Common myeloid progenitor, CD34-positive (primary cell): Measurements from ENCODE around the gene STX8.
"Not testable (repeated sequence)": the region's sequence is repeated elsewhere in the genome, so short reads cannot be mapped to it uniquely, and the experiment has no call there.

ENCODE experiments used
- CTCF ChIA-PET: fragments of 350-600 bp; sonication (Branson Sonifier 250); formaldehyde crosslinking; loops from one replicate; lab custom pipeline; 2021; ENCODE audit warnings: antibody characterized with exemption; lab: Charles Lee
- POLR2A ChIA-PET: fragments of 350-600 bp; sonication (Branson Sonifier 250); formaldehyde crosslinking; loops from one replicate; lab custom pipeline; 2021; ENCODE audit warnings: antibody characterized with exemption; lab: Charles Lee
- DNase-seq, 3 donors: peaks; one replicate each; pipeline versions ENCODE4 v3.0.0 to v3.0.0-alpha.2; 2013
- H3K27ac ChIP-seq, 2 experiments: 1 replicate in 1 of 2; 2 replicates in 1 of 2; pipeline ENCODE4 v1.7.0; 2013; ENCODE audit warnings: inconsistent platforms in 2 of 2, low read length in 2 of 2, mild to moderate bottlenecking in 2 of 2, low read depth in 1 of 2, moderate library complexity in 1 of 2; ENCODE audit not compliant: severe bottlenecking in 2 of 2, insufficient read depth in 1 of 2, poor library complexity in 1 of 2
- H3K27me3 ChIP-seq, 5 experiments: replicated peaks in 2 of 5; 1 replicate in 3 of 5; 2 replicates in 2 of 5; pipeline versions ENCODE4 v1.6.1 to v1.7.0; 2013; ENCODE audit warnings: low read length in 4 of 5, mild to moderate bottlenecking in 2 of 5, moderate library complexity in 2 of 5, inconsistent platforms in 1 of 5; ENCODE audit not compliant: insufficient read depth in 5 of 5, control insufficient read depth in 4 of 5
- H3K36me3 ChIP-seq, 4 experiments: 1 replicate in 2 of 4; 2 replicates in 2 of 4; pipeline versions ENCODE4 v1.6.1 to v1.7.0; 2013; ENCODE audit warnings: low read length in 3 of 4, control low read depth in 1 of 4, mild to moderate bottlenecking in 1 of 4; ENCODE audit not compliant: control insufficient read depth in 4 of 4, insufficient read depth in 4 of 4
- H3K4me1 ChIP-seq, 4 experiments: 1 replicate in 3 of 4; 2 replicates in 1 of 4; pipeline versions ENCODE4 v1.6.1 to v1.7.1; 2013; ENCODE audit warnings: low read length in 3 of 4, mild to moderate bottlenecking in 3 of 4, control low read depth in 1 of 4, inconsistent platforms in 1 of 4, moderate library complexity in 1 of 4; ENCODE audit not compliant: control insufficient read depth in 4 of 4, insufficient read depth in 4 of 4; ENCODE audit errors: control extremely low read depth in 1 of 4
- H3K4me3 ChIP-seq, 7 experiments: 1 replicate in 4 of 7; 2 replicates in 3 of 7; pipeline versions ENCODE4 v1.5.1 to v1.7.0; 2013; ENCODE audit warnings: mild to moderate bottlenecking in 7 of 7, low read length in 6 of 7, moderate library complexity in 6 of 7, inconsistent platforms in 2 of 7, low read depth in 2 of 7, control low read depth in 1 of 7; ENCODE audit not compliant: insufficient read depth in 4 of 7, control insufficient read depth in 1 of 7; ENCODE audit errors: extremely low read depth in 1 of 7
- H3K9me3 ChIP-seq, 5 experiments: 1 replicate in 4 of 5; 2 replicates in 1 of 5; pipeline versions ENCODE4 v1.6.1 to v1.7.1; 2013; ENCODE audit warnings: low read length in 4 of 5, mild to moderate bottlenecking in 2 of 5, inconsistent platforms in 1 of 5, low read depth in 1 of 5, moderate library complexity in 1 of 5; ENCODE audit not compliant: control insufficient read depth in 4 of 5, insufficient read depth in 2 of 5; ENCODE audit errors: control extremely low read depth in 1 of 5
- WGBS: methylation state at CpG from one replicate; pipeline ENCODE4 v1.1.5; 2013; ENCODE audit not compliant: insufficient coverage; 5-methylcytosine and 5-hydroxymethylcytosine counted together

Gene STX8

DNA sequence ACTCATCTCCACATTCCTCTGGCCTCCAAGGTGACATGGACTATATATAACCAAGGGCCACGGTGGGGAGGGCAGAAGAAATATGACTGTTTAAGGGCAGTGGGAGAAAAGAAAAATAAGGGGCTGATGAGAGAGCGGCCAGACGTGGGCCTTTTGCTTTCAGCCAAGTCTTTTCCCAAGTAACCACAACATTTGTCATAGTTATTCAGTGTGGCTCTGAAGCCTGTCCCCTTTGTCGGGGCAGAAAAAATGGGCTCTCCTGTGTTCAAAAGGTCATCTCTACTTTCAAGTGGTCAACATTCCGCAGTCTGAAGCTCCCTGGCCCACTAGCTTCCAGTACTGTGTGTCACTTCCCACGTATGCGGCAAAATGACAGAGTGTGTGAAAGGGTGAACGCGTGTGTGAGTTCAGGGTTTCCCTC, 308.9 kb downstream of the STX8 start:
- ChIA-PET CTCF (interaction anchor here (0.8 to 1.4 kb wide), 2 partner anchors 11 to 150 kb away, joined by 3 read pairs; no protein-coding TSS in a partner anchor), POLR2A (no interaction called here)
- H3K27ac ChIP-seq = no peak overlapping the region
- H3K4me1 ChIP-seq = peaks cover 0 to 6% (median 4%) of the 10 kb centered on the region in 4 experiments
- peaks cover 0 to 3% (median 0%) of the 10 kb centered on the region in 4 experiments for H3K36me3 ChIP-seq
- no peak overlapping the region for H3K4me3 ChIP-seq
- no peaks in the 10 kb centered on the region for H3K27me3 ChIP-seq
- WGBS = over 99% methylated on average over 8 of the region's 9 CpGs
- H3K9me3 ChIP-seq = peaks cover 0 to 3% (median 0%) of the 10 kb centered on the region in 5 experiments
- no peak for DNase-seq

DNA sequence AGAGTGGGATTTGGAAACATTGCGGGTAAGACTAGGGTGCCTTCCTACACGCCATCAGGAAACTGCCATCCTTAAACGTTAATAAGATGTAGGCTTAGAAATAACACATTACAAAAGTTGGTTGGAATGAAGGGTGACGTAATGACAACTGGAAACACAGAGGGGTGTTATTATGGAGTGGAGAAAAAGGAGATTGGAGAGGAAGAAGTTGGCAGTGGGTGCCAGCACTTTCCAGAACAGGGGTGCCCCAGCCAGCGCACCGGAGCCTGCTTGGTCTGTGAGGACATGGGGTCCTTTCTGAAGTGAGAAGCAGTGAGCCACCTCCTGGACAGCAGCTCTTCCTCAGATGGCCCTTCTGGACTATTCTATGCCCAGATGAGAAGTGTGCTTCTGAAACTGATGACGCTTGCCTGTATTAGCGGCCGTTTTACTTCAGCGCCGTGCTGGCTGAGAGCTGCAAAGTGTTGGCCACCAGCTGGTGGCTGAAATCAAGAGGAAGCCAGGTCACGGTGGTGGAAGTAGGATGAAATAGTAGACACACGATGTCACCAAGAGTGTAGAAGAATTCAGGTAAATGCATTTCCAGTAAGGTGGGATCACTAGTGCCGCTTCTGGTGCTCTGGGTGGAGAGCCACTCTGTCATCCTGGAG, 309.5 kb downstream of the STX8 start:
- no peak overlapping the region for H3K4me3 ChIP-seq
- H3K27ac ChIP-seq = no peak overlapping the region
- peaks cover 0 to 11% (median 8%) of the 10 kb centered on the region in 4 experiments for H3K4me1 ChIP-seq
- ChIA-PET POLR2A (no interaction called here), CTCF (interaction anchor here (0.7 to 1.4 kb wide), 2 partner anchors 92 to 150 kb away, joined by 3 read pairs; no protein-coding TSS in a partner anchor)
- 98% methylated on average over 12 of the region's 14 CpGs for WGBS
- no peak for DNase-seq
- peaks cover 0 to 3% (median 0%) of the 10 kb centered on the region in 5 experiments for H3K9me3 ChIP-seq
- H3K27me3 ChIP-seq = no peaks in the 10 kb centered on the region
- peaks cover 0 to 3% (median 0%) of the 10 kb centered on the region in 4 experiments for H3K36me3 ChIP-seq

DNA sequence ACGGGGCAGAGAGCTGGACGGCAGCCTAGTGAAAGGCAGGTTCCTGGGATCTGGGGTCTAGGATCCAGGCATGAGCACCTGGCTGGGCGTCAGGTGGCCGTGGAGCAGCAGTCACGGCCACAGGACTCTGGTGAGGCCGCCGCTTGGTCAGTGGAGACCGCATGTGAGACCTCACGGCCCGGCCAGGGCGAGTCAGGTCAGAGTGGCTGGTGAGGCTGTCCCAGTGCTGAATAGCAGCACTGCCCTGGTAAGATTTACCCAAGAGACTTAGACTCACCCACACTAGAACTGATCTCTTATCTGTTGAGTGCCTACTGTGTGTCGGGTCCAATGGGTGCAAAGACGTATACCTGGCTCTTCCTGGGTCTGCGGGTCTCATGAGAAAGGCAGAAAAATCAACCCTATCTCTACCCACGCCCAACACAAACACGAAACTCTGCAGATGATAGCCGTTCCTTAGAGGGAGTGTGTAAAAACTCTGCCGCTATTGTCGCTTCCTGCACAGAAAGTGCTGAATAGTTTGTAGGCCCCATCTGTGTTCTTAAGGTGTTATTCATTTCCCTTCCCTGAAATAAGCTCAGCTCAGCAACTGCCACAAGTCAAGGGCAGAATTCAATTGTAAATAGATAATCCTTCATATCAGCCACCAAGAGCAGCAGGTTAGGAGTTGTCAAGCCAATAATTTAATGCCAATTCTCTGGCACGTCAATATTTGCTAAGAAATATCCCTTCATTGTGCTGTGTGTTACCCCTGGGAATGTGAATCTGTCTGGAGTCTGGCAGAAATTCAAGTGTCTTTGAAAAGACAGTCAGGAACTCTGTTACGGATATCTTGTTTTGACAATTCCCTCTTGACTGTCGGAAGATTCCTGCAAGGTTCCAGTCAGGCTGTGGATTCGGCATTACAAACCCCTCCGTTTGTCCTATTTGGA, 314.3 kb downstream of the STX8 start:
- ChIA-PET CTCF (no interaction called here), POLR2A (no interaction called here)
- no peaks in the 10 kb centered on the region for H3K36me3 ChIP-seq
- H3K27ac ChIP-seq = peak overlapping the region in 1 of 2 experiments; percentile 8
- H3K9me3 ChIP-seq = peaks cover 0 to 3% (median 0%) of the 10 kb centered on the region in 5 experiments
- peaks cover 6 to 56% (median 48%) of the 10 kb centered on the region in 4 experiments for H3K4me1 ChIP-seq
- DNase-seq = peak in 2 of 3 donors; percentile 53 to 57
- H3K27me3 ChIP-seq = no peaks in the 10 kb centered on the region
- no peak overlapping the region for H3K4me3 ChIP-seq
- WGBS = 82% methylated on average over 19 of the region's 24 CpGs

DNA sequence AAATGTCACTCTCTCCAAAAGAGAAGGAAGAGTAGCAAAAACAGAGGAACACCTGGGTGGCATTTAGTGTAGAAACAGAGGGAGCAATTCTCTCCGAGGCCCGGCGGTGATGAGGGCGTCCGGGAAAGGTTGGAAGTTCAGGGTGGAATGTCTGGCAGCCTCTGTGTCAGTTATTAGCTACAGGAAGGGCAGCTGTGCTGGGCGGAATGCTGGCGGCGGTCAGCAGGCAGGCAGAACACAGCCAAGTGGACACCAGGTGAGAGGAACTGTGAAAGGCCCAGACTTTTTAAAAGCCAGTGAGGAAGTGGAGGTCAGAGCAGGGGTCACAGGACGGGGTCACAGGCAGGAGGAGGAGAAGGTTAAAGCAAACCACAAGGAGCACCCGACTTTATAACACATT, 316.2 kb downstream of the STX8 start:
- 93% methylated on average over 9 of the region's 10 CpGs for whole genome bisulfite sequencing
- ChIA-PET CTCF (interaction anchor here (1.0 kb wide), 1 partner anchor 27 kb away, joined by 3 read pairs; no protein-coding TSS in a partner anchor), POLR2A (interaction anchor here (0.5 kb wide), 1 partner anchor 96 kb away, joined by 6 read pairs; no protein-coding TSS in a partner anchor)
- H3K9me3 ChIP-seq = peaks cover 0 to 3% (median 0%) of the 10 kb centered on the region in 5 experiments
- H3K27me3 ChIP-seq = no peaks in the 10 kb centered on the region
- peaks cover 7 to 69% (median 55%) of the 10 kb centered on the region in 4 experiments for H3K4me1 ChIP-seq
- DNase-seq = no peak
- no peak overlapping the region for H3K27ac ChIP-seq
- H3K4me3 ChIP-seq = no peak overlapping the region
- H3K36me3 ChIP-seq = no peaks in the 10 kb centered on the region

DNA sequence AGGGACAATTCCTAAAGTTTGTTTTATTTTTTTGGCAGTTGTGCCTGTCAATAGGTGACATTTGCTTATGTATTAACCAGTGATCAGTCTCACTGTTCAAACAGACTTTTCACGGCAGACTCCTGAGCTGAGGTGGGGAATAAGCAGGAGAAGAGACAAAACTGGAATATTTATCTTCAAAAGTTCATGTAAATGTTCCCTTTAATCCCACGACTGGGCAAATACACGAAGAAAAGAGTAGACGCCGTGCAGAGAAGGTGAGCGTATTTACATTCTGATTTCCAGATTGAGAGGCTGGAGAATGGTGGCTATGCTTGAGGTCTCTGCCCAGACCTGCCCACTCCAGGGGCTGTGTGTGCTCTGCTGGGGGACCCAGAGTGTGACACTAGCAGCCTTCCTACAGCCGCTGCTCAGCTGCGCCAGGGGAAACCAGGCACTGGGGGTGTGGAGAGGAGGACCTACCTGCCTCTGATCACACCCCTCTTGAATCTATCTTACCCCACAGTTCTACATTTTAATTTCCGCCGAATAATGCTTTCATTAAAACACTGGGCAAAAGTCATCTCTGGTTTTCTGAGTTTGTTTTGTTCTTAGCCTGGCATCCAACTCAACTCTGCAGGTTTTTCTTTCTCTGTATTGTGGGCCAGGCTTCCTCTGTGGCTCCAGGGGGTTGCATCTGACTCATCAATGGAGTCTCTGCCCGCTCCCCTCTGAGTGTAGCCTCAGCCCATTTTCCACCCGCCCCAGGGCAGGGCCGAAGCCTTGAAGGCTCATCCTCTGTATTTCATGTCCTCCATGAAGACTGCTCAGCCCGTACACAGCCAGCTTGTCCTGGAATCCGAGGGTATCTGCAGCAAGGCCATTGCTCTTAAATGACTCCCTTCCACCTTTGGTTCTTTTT, 317.3 kb downstream of the STX8 start:
- ChIA-PET POLR2A (no interaction called here), CTCF (interaction anchor here (1.0 kb wide), 2 partner anchors 26 to 144 kb away, joined by 3 read pairs; no protein-coding TSS in a partner anchor)
- Histone ChIP-seq H3K4me3 (peak overlapping the region in 1 of 7 experiments; percentile 16), H3K27me3 (no peaks in the 10 kb centered on the region), H3K9me3 (no peaks in the 10 kb centered on the region), H3K4me1 (peaks cover 7 to 71% (median 55%) of the 10 kb centered on the region in 4 experiments), H3K27ac (no peak overlapping the region), H3K36me3 (no peaks in the 10 kb centered on the region)
- 94% methylated on average over 12 of the region's 15 CpGs for WGBS
- DNase-seq = peak in 2 of 3 donors; percentile 65 to 69

DNA sequence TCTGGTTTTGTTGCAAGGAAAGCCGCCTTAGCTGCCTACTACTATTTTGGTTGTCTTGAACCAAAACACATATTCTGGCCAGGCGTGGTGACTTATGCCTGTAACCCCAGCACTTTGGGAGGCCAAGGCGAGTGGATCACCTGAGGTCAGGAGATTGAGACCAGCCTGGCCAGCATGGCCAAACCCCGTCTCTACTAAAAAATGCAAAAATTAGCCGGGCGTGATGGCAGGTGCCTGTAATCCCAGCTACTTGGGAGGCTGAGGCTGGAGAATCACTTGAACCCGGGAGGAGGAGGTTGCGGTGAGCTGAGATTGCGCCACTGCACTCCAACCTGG, 318.0 kb downstream of the STX8 start:
- CTCF ChIA-PET = interaction anchor here (0.9 to 1.3 kb wide), 3 partner anchors 17 to 143 kb away, joined by 3 read pairs; no protein-coding TSS in a partner anchor
- H3K4me3 ChIP-seq, H3K27ac ChIP-seq, DNase-seq, POLR2A ChIA-PET, H3K27me3 ChIP-seq, H3K36me3 ChIP-seq, H3K9me3 ChIP-seq: not testable (repeated sequence)
- 100% methylated on average over 6 of the region's 9 CpGs for WGBS
- H3K4me1 ChIP-seq = peaks cover 7 to 79% (median 56%) of the 10 kb centered on the region in 4 experiments
